Ishikawa (cell line): ENCODE measurements around the gene VAPB.

Source experiments
- CEBPB ChIP-seq: IDR thresholded peaks from 2 replicates; pipeline ENCODE4 v1.6.1; 2012
- CREB1 ChIP-seq: IDR thresholded peaks from 2 replicates; pipeline ENCODE4 v1.6.1; 2012; ENCODE audit warnings: low read depth
- EGR1 ChIP-seq: IDR thresholded peaks from 2 replicates; pipeline ENCODE4 v1.6.1; 2012
- EP300 ChIP-seq: IDR thresholded peaks from 2 replicates; pipeline ENCODE4 v1.6.1; 2012; ENCODE audit warnings: borderline replicate concordance
- FOXM1 ChIP-seq: IDR thresholded peaks from 2 replicates; pipeline ENCODE4 v1.6.1; 2012; ENCODE audit warnings: low read depth, borderline replicate concordance
- MAX ChIP-seq: IDR thresholded peaks from 2 replicates; pipeline ENCODE4 v1.6.1; 2012
- NFIC ChIP-seq: IDR thresholded peaks from 2 replicates; pipeline ENCODE4 v1.6.1; 2012
- RAD21 ChIP-seq: IDR thresholded peaks from 2 replicates; pipeline ENCODE4 v1.6.1; 2012; ENCODE audit warnings: low read depth
- REST ChIP-seq: IDR thresholded peaks from 2 replicates; pipeline ENCODE4 v1.6.1; 2012; ENCODE audit warnings: low read depth, mild to moderate bottlenecking
- TAF1 ChIP-seq: IDR thresholded peaks from 2 replicates; pipeline ENCODE4 v1.6.1; 2012; ENCODE audit warnings: low read depth, mild to moderate bottlenecking
- TCF12 ChIP-seq: IDR thresholded peaks from 2 replicates; pipeline ENCODE4 v1.6.1; 2012; ENCODE audit warnings: low read depth
- TEAD4 ChIP-seq: IDR thresholded peaks from 2 replicates; pipeline ENCODE4 v1.6.1; 2012
- YY1 ChIP-seq: IDR thresholded peaks from 2 replicates; pipeline ENCODE4 v1.6.1; 2012; ENCODE audit warnings: low read depth
- ZBTB7A ChIP-seq: IDR thresholded peaks from 2 replicates; pipeline ENCODE4 v1.6.1; 2012; ENCODE audit warnings: low read depth
- TF ChIP-seq, protein P1 (sequence below): IDR thresholded peaks from 2 replicates; pipeline ENCODE4 v1.6.1; 2012

The VAPB gene, protein sequence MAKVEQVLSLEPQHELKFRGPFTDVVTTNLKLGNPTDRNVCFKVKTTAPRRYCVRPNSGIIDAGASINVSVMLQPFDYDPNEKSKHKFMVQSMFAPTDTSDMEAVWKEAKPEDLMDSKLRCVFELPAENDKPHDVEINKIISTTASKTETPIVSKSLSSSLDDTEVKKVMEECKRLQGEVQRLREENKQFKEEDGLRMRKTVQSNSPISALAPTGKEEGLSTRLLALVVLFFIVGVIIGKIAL

DNA sequence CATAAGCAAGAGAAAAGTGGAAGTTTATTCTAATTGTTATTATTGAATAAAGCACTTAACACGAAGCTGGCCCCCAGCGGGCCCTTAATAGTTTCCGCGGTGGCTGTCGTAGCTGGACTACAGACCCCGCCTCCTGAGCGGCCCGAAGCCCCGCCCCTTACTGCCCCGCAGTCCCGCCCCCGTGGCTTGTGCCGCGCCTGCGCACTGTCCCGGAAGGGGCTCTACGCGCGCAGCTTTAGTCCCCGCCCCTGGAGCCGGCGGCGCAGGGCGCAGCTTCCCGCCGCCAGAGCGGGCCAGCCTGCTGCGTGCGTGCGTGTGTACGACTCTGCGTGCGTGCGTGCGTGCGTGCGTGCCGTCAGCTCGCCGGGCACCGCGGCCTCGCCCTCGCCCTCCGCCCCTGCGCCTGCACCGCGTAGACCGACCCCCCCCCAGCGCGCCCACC is at the start of gene VAPB:
Gene VAPB (plus strand): TSS at position 348 of the 442 bp plus-strand sequence. CDS start 231 bp downstream, outside the sequence.
- TF ChIP-seq RAD21 (no peak), TCF12 (no peak), NFIC (no peak), CREB1 (no peak), YY1 (no peak), CEBPB (no peak), EP300 (no peak), TAF1 (peak; percentile 58; the same call in 1 of the 2 replicates), FOXM1 (no peak), TEAD4 (no peak), ZBTB7A (no peak), REST (no peak), EGR1 (0 out of 2 replicates have a peak, but pooled peaks have one; percentile 11), MAX (peak; percentile 79; the same call in 1 of the 2 replicates)
- TF ChIP-seq, protein P1, sequence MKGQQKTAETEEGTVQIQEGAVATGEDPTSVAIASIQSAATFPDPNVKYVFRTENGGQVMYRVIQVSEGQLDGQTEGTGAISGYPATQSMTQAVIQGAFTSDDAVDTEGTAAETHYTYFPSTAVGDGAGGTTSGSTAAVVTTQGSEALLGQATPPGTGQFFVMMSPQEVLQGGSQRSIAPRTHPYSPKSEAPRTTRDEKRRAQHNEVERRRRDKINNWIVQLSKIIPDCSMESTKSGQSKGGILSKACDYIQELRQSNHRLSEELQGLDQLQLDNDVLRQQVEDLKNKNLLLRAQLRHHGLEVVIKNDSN: 0 out of 2 replicates have a peak, but pooled peaks have one; percentile 16

DNA sequence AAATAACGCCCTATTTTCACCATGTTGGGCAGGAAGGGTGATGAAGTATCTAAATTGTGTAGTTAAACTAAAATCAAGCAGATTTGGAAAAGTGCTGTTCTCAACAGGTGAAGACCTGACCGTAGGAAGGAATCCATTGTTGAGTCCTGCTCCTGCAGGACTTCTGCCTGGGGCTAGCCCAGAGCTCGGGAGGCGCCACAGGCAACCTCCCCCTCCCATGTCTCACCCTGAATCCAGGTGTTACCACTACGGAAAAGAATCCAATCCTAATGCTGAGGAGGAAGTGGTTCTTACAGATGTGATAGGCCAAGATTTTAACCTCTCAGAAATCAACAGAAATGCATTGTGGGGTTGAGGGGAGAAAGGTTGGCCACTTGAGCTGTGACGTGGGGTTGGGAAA is 49.3 kb upstream of the VAPB start:
- TF ChIP-seq TCF12: no peak
- TF ChIP-seq, protein P1: no peak
- no peak for TF ChIP-seq NFIC
- TF ChIP-seq TAF1: no peak
- no peak for TF ChIP-seq EGR1
- TF ChIP-seq MAX: no peak
- no peak for TF ChIP-seq CREB1
- no peak for TF ChIP-seq ZBTB7A
- no peak for TF ChIP-seq RAD21
- TF ChIP-seq YY1: no peak
- no peak for TF ChIP-seq REST
- no peak for TF ChIP-seq CEBPB
- no peak for TF ChIP-seq TEAD4
- TF ChIP-seq EP300: no peak
- TF ChIP-seq FOXM1: no peak

DNA sequence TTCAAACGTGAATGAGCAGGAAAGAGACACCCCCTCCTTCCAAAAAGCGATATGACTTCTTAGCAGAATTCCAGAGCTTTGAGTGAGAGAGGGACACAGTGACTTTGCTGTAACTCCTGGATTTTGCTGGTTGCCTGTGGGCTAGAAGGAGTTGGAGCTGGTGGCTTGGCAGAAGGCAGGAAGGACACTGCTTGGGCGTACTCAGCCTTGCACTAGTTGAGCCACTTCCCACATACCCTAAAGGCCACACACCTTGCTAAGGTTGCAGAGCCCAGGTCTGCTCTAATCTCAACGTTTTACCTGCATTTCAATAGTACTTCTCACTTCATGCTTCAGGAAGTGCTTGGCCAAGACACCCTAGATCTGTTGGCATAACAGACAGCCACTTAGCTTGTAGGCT is 48.9 kb upstream of the VAPB start:
- TF ChIP-seq MAX (no peak), REST (no peak), TCF12 (no peak), TAF1 (no peak), RAD21 (no peak), YY1 (no peak), TEAD4 (no peak), NFIC (no peak), ZBTB7A (no peak), CREB1 (no peak), EP300 (no peak), FOXM1 (no peak), CEBPB (no peak), EGR1 (no peak)
- TF ChIP-seq, protein P1: no peak
